SK-N-MC (cell line): Measurements from ENCODE around the gene DNAI1.

Source experiments
- EZH2 ChIP-seq: fragments of 200-600 bp; sonication (generic); IDR thresholded peaks from one replicate; pipeline ENCODE4 v1.6.1; 2017; ENCODE audit warnings: antibody characterized with exemption
- POLR2AphosphoS5 ChIP-seq: IDR thresholded peaks from 2 replicates; pipeline ENCODE4 v1.6.1; 2012; ENCODE audit warnings: mild to moderate bottlenecking, low read depth, low read length, borderline replicate concordance

DNA sequence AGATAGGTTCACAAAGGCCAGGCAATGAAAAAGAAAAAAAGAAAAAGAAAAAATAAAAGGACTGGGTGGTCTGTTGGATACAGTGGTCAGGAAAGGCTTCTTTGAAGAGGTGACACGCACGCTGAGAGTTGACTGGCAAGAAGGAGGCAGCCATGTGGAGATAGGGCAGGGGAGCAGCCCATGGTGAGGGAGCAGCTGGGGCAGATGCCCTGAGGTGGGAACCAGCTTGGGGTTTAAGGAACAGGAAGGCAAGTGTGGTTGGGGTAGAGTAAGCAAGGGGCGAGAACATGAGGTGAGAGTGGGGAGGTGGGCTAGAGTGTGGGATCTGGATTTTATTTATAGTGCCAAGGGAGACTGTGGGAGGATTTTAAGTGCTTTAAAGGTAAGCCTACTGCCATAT is 57.4 kb downstream of the DNAI1 start:
- TF ChIP-seq EZH2 (no peak), POLR2AphosphoS5 (no peak)
